ENCODE data around the gene RPA1. TPM values are rescaled to one million over a fixed set of nuclear protein-coding genes. Genes with fewer than 3 reads are reported as not detected.

Gene RPA1
- total and polyA plus RNA-seq, 2 of the 8 experiments (the other 6 are each of a cell fraction or from before 2014, with no cell fraction given) = 79.1 to 194 TPM

GRCh38 chr17:1912146-1912545, 82.3 kb downstream of the RPA1 start:
- Histone ChIP-seq H3K56ac (replicated peaks; ENCODE audit: insufficient read length, low read depth, low read length) (no peak overlapping the region), H3K4me2 (ENCODE audit: insufficient read depth in 1 of 2, low read depth in 2 of 2, low read length in 2 of 2) (no peak overlapping the region), H3K23ac (ENCODE audit: insufficient read length) (no peak overlapping the region), H2BK120ac (replicated peaks; ENCODE audit: low read depth, low read length) (no peak overlapping the region), H2BK20ac (ENCODE audit: low read length) (no peak overlapping the region), H2BK5ac (ENCODE audit: low read depth, low read length) (no peak overlapping the region), H3K27ac (ENCODE audit: low read depth, low read length) (no peak overlapping the region), H4K5ac (ENCODE audit: insufficient read length, low read depth, low read length) (no peak overlapping the region), H3K27me3 (replicated peaks in 1 of 4; ENCODE audit: control insufficient read depth in 3 of 4, extremely low read depth in 1 of 4, insufficient read depth in 3 of 4, low read length in 3 of 4) (peaks cover 20 to 55% (median 41%) of the 10 kb centered on the region in 4 experiments), H3K4ac (replicated peaks; ENCODE audit: insufficient read length, low read depth, low read length) (no peak overlapping the region), H3K79me1 (ENCODE audit: low read depth, low read length) (no peaks in the 10 kb centered on the region), H3K79me2 (ENCODE audit: control insufficient read depth in 1 of 2, insufficient read depth in 2 of 2, low read length in 2 of 2) (no peaks in the 10 kb centered on the region), H3K4me1 (replicated peaks in 1 of 4; ENCODE audit: control insufficient read depth in 3 of 4, insufficient read depth in 4 of 4, low read length in 3 of 4) (peaks cover 0 to 6% (median 4%) of the 10 kb centered on the region in 4 experiments; a peak in 3 of 7 replicates), H2BK15ac (ENCODE audit: low read length) (no peak overlapping the region), H2AK5ac (ENCODE audit: low read depth, low read length) (no peak overlapping the region), H4K20me1 (replicated peaks in 1 of 2; ENCODE audit: control insufficient read depth in 1 of 2, insufficient read depth in 2 of 2, low read length in 2 of 2) (peaks cover 0 to 13% of the 10 kb centered on the region in 2 experiments), H4K91ac (replicated peaks; ENCODE audit: insufficient read length, low read length) (no peak overlapping the region), H3K23me2 (ENCODE audit: low read depth, low read length) (peaks cover 2% of the 10 kb centered on the region; the same call in 1 of the 2 replicates), H2AFZ (ENCODE audit: low read length) (no peak overlapping the region), H3K14ac (ENCODE audit: insufficient read length) (no peak overlapping the region), H3K4me3 (ENCODE audit: extremely low read depth in 1 of 4, insufficient read depth in 2 of 4, low read depth in 3 of 4, low read length in 4 of 4) (no peak overlapping the region), H3K9ac (replicated peaks in 1 of 4; ENCODE audit: extremely low read depth in 1 of 4, low read depth in 3 of 4, low read length in 3 of 4) (no peak overlapping the region), H3K9me3 (ENCODE audit: insufficient read depth in 2 of 2, low read depth in 1 of 2, low read length in 1 of 2) (no peaks in the 10 kb centered on the region), H3K18ac (ENCODE audit: extremely low read depth, low read length) (no peak overlapping the region), H4K8ac (ENCODE audit: extremely low read depth, insufficient read depth, low read length) (no peak overlapping the region), H2BK12ac (ENCODE audit: low read depth, low read length) (no peak overlapping the region), H3K36me3 (ENCODE audit: control insufficient read depth in 2 of 4, insufficient read depth in 4 of 4, low read length in 3 of 4) (no peaks in the 10 kb centered on the region)
- DNase-seq (ENCODE audit: low read depth in 1 of 2, low spot score in 2 of 2) = no peak
- WGBS, 2 experiments (ENCODE audit: extremely low coverage in 1 of 2, insufficient coverage in 1 of 2, insufficient read length in 1 of 2, insufficient replicate concordance in 2 of 2, low coverage in 1 of 2, low lambda C conversion rate in 2 of 2, missing lambda C conversion rate in 1 of 2) = 66% methylated on average over 7 of the region's 7 CpGs; no CpG with 5 or more reads in 1 of the 2 experiments
- no peak for FAIRE-seq
- CTCF ChIA-PET (ENCODE audit: partially characterized antibody) = interaction anchor here (1.1 to 3.7 kb wide), 5 partner anchors 7 to 121 kb away, joined by 3 to 20 read pairs (median 3); partner anchors contain the start of gene RTN4RL1
- POLR2A ChIA-PET (ENCODE audit: partially characterized antibody) = interaction anchor here (0.6 to 0.7 kb wide), 3 partner anchors 80 to 349 kb away, joined by 3 read pairs; no protein-coding TSS in a partner anchor
- no peak for TF ChIP-seq JUND (IDR thresholded peaks at IDR 0.05; ENCODE audit: low read length)
- no peak for TF ChIP-seq SP1 (IDR thresholded peaks at IDR 0.05; ENCODE audit: low read depth, low read length)
- TF ChIP-seq KDM4A (IDR thresholded peaks at IDR 0.05; ENCODE audit: low read depth, low read length, severe bottlenecking) = no peak
- no peak for TF ChIP-seq SAP30 (IDR thresholded peaks at IDR 0.05; ENCODE audit: insufficient read depth, insufficient replicate concordance, low read length)
- no peak for TF ChIP-seq FOSL1 (IDR thresholded peaks at IDR 0.05; ENCODE audit: insufficient read depth, low read depth, low read length)
- no peak for TF ChIP-seq CREB1 (IDR thresholded peaks at IDR 0.05)
- TF ChIP-seq MAX (IDR thresholded peaks at IDR 0.05) = no peak
- TF ChIP-seq SIRT6 (IDR thresholded peaks at IDR 0.05; ENCODE audit: low read length) = no peak
- no peak for TF ChIP-seq TCF12 (IDR thresholded peaks at IDR 0.05; ENCODE audit: low read depth, low read length)
- no peak for TF ChIP-seq SP2 (IDR thresholded peaks at IDR 0.05; ENCODE audit: low read length)
- no peak for TF ChIP-seq CBX5 (IDR thresholded peaks at IDR 0.05; ENCODE audit: low read depth, low read length)
- no peak for TF ChIP-seq CBX8 (IDR thresholded peaks at IDR 0.05; ENCODE audit: borderline replicate concordance, low read depth, low read length)
- no peak for TF ChIP-seq NRF1 (IDR thresholded peaks at IDR 0.05; ENCODE audit: low read depth, low read length)
- TF ChIP-seq RFX5 (IDR thresholded peaks at IDR 0.05; ENCODE audit: borderline replicate concordance, low read depth, low read length) = no peak
- TF ChIP-seq NANOG (IDR thresholded peaks at IDR 0.05; ENCODE audit: insufficient read depth, low read depth, low read length, poor library complexity, severe bottlenecking) = no peak

All from H1 (cell line).